H1 (cell line): ENCODE results near the gene NHLH2. TPM values are rescaled to one million over a fixed set of nuclear protein-coding genes. Genes with fewer than 3 reads are reported as not detected.
A peak's percentile ranks its signal among the peaks of the same experiment; 100 is the strongest.

ENCODE experiments used
- CTCF ChIA-PET: fragments of 300-600 bp; sonication (Branson Sonifier 250); formaldehyde crosslinking; loops from one replicate; lab custom pipeline; 2021; ENCODE audit not compliant: partially characterized antibody; lab: Charles Lee
- POLR2A ChIA-PET: fragments of 300-600 bp; sonication (Branson Sonifier 250); formaldehyde crosslinking; loops from one replicate; lab custom pipeline; 2021; ENCODE audit warnings: inconsistent platforms; ENCODE audit not compliant: partially characterized antibody; lab: Charles Lee
- DNase-seq, 2 experiments: peaks; one replicate each; pipeline versions ENCODE4 v3.0.0 to v3.0.0-alpha.2; 2010 to 2022; ENCODE audit warnings: low spot score in 2 of 2, low read depth in 1 of 2, mixed read lengths in 1 of 2
- FAIRE-seq: peaks from 2 replicates; lab custom pipeline; 2011; peaks lifted over from hg19 to GRCh38; lab: Jason Lieb, UNC
- H2AFZ ChIP-seq: 2 replicates; pipeline ENCODE4 v1.8.1; 2012; ENCODE audit warnings: low read length, inconsistent platforms
- H2AK5ac ChIP-seq: 2 replicates; pipeline ENCODE4 v1.6.1; 2013; ENCODE audit warnings: low read depth, low read length
- H2BK120ac ChIP-seq: replicated peaks from 2 replicates; pipeline ENCODE3; 2013; ENCODE audit warnings: low read depth, low read length, inconsistent platforms
- H2BK12ac ChIP-seq: 2 replicates; pipeline ENCODE4 v1.6.1; 2013; ENCODE audit warnings: low read depth, low read length
- H2BK15ac ChIP-seq: 2 replicates; pipeline ENCODE4 v1.6.1; 2013; ENCODE audit warnings: low read length
- H2BK20ac ChIP-seq: 2 replicates; pipeline ENCODE4 v1.6.1; 2013; ENCODE audit warnings: low read length
- H2BK5ac ChIP-seq: 2 replicates; pipeline ENCODE4 v1.6.1; 2013; ENCODE audit warnings: low read depth, low read length
- H3K14ac ChIP-seq: 2 replicates; pipeline ENCODE4 v1.6.1; 2013; ENCODE audit warnings: inconsistent platforms; ENCODE audit not compliant: insufficient read length
- H3K18ac ChIP-seq: 2 replicates; pipeline ENCODE4 v1.6.1; 2013; ENCODE audit warnings: low read length; ENCODE audit errors: extremely low read depth
- H3K23ac ChIP-seq: 2 replicates; pipeline ENCODE4 v1.6.1; 2013; ENCODE audit warnings: inconsistent platforms; ENCODE audit not compliant: insufficient read length
- H3K23me2 ChIP-seq: 2 replicates; pipeline ENCODE4 v1.6.1; 2013; ENCODE audit warnings: low read depth, low read length
- H3K27ac ChIP-seq: 2 replicates; pipeline ENCODE4 v1.6.1; 2011; ENCODE audit warnings: low read depth, low read length, inconsistent platforms
- H3K27me3 ChIP-seq, 4 experiments: replicated peaks in 1 of 4; 1 replicate in 1 of 4; 2 replicates in 3 of 4; pipeline versions ENCODE4 v1.6.1 to v1.8.1; 2011 to 2013; ENCODE audit warnings: low read length in 3 of 4, mild to moderate bottlenecking in 3 of 4, inconsistent platforms in 2 of 4, mixed read lengths in 2 of 4, moderate library complexity in 1 of 4; ENCODE audit not compliant: control insufficient read depth in 3 of 4, insufficient read depth in 3 of 4; ENCODE audit errors: extremely low read depth in 1 of 4
- H3K36me3 ChIP-seq, 4 experiments: 2 replicates each; pipeline versions ENCODE4 v1.6.1 to v1.8.1; 2011 to 2013; ENCODE audit warnings: mild to moderate bottlenecking in 4 of 4, low read length in 3 of 4, moderate library complexity in 2 of 4, control low read depth in 1 of 4, inconsistent platforms in 1 of 4; ENCODE audit not compliant: insufficient read depth in 4 of 4, control insufficient read depth in 2 of 4
- H3K4ac ChIP-seq: replicated peaks from 2 replicates; pipeline ENCODE3; 2013; ENCODE audit warnings: low read length, low read depth, mixed read lengths, inconsistent platforms; ENCODE audit not compliant: insufficient read length
- H3K4me1 ChIP-seq, 4 experiments: replicated peaks in 1 of 4; 1 replicate in 1 of 4; 2 replicates in 3 of 4; pipeline versions ENCODE4 v1.6.1 to v1.8.1; 2011 to 2013; ENCODE audit warnings: low read length in 3 of 4, inconsistent platforms in 2 of 4, mixed read lengths in 1 of 4; ENCODE audit not compliant: insufficient read depth in 4 of 4, control insufficient read depth in 3 of 4
- H3K4me2 ChIP-seq, 2 experiments: 2 replicates each; pipeline versions ENCODE4 v1.6.1 to v1.8.1; 2011 to 2013; ENCODE audit warnings: low read depth in 2 of 2, low read length in 2 of 2, control low read depth in 1 of 2, inconsistent platforms in 1 of 2, mild to moderate bottlenecking in 1 of 2; ENCODE audit not compliant: insufficient read depth in 1 of 2
- H3K4me3 ChIP-seq, 4 experiments: fragments of 200-600, 300-600 bp in 1 of 4; sonication (generic), shearing (Covaris generic), sonication (Bioruptor Twin) in 1 of 4; 2 replicates each; pipeline versions ENCODE4 v1.5.1 to v1.8.1; 2011 to 2016; ENCODE audit warnings: low read length in 4 of 4, low read depth in 3 of 4, control low read depth in 2 of 4, inconsistent platforms in 2 of 4, mild to moderate bottlenecking in 2 of 4, mixed read lengths in 1 of 4, moderate library complexity in 1 of 4; ENCODE audit not compliant: insufficient read depth in 2 of 4; ENCODE audit errors: extremely low read depth in 1 of 4
- H3K56ac ChIP-seq: replicated peaks from 2 replicates; pipeline ENCODE3; 2013; ENCODE audit warnings: low read depth, mild to moderate bottlenecking, mixed read lengths, low read length, inconsistent platforms; ENCODE audit not compliant: insufficient read length
- H3K79me1 ChIP-seq: 2 replicates; pipeline ENCODE4 v1.6.1; 2013; ENCODE audit warnings: low read depth, low read length, control low read depth
- H3K79me2 ChIP-seq, 2 experiments: 2 replicates each; pipeline versions ENCODE4 v1.6.1 to v1.8.1; 2012 to 2013; ENCODE audit warnings: low read length in 2 of 2, mild to moderate bottlenecking in 2 of 2, inconsistent platforms in 1 of 2; ENCODE audit not compliant: insufficient read depth in 2 of 2, control insufficient read depth in 1 of 2
- H3K9ac ChIP-seq, 4 experiments: replicated peaks in 1 of 4; 1 replicate in 1 of 4; 2 replicates in 3 of 4; pipeline versions ENCODE4 v1.6.1 to v1.8.1; 2011 to 2013; ENCODE audit warnings: low read depth in 3 of 4, low read length in 3 of 4, control low read depth in 2 of 4, mild to moderate bottlenecking in 2 of 4, moderate library complexity in 2 of 4, inconsistent platforms in 1 of 4; ENCODE audit errors: extremely low read depth in 1 of 4
- H3K9me3 ChIP-seq, 2 experiments: 2 replicates each; pipeline versions ENCODE4 v1.6.1 to v1.8.1; 2012 to 2013; ENCODE audit warnings: mild to moderate bottlenecking in 2 of 2, moderate library complexity in 2 of 2, control low read depth in 1 of 2, inconsistent platforms in 1 of 2, low read depth in 1 of 2, low read length in 1 of 2, mixed read lengths in 1 of 2; ENCODE audit not compliant: insufficient read depth in 2 of 2
- H4K20me1 ChIP-seq, 2 experiments: replicated peaks in 1 of 2; 2 replicates each; pipeline versions ENCODE3 to v1.8.1; 2011 to 2013; ENCODE audit warnings: inconsistent platforms in 2 of 2, low read length in 2 of 2, mild to moderate bottlenecking in 1 of 2; ENCODE audit not compliant: insufficient read depth in 2 of 2, control insufficient read depth in 1 of 2
- H4K5ac ChIP-seq: 2 replicates; pipeline ENCODE4 v1.6.1; 2013; ENCODE audit warnings: low read length, low read depth, mixed read lengths, inconsistent platforms; ENCODE audit not compliant: insufficient read length
- H4K8ac ChIP-seq: 2 replicates; pipeline ENCODE4 v1.8.0; 2013; ENCODE audit warnings: mild to moderate bottlenecking, moderate library complexity, low read length, inconsistent platforms; ENCODE audit not compliant: insufficient read depth; ENCODE audit errors: extremely low read depth
- H4K91ac ChIP-seq: replicated peaks from 2 replicates; pipeline ENCODE3; 2013; ENCODE audit warnings: low read length, mixed read lengths, inconsistent platforms; ENCODE audit not compliant: insufficient read length
- CBX5 ChIP-seq: fragments of 300-800, 300-1000 bp; sonication (generic); IDR thresholded peaks from 2 replicates; pipeline ENCODE4 v1.7.1; 2016; ENCODE audit warnings: antibody characterized with exemption, low read length, low read depth
- CHD2 ChIP-seq: IDR thresholded peaks from 2 replicates; pipeline ENCODE4 v1.6.1; 2012; ENCODE audit warnings: low read length, improper control_type of control experiment
- GABPA ChIP-seq: IDR thresholded peaks from 2 replicates; pipeline ENCODE4 v1.6.1; 2011; ENCODE audit warnings: mild to moderate bottlenecking, low read length, moderate library complexity, borderline replicate concordance; ENCODE audit not compliant: insufficient read depth
- HDAC6 ChIP-seq: IDR thresholded peaks from one replicate; pipeline ENCODE4 v1.7.1; 2012; ENCODE audit warnings: low read depth, mild to moderate bottlenecking, inconsistent platforms, low read length, moderate library complexity
- KDM4A ChIP-seq: IDR thresholded peaks from one replicate; pipeline ENCODE4 v1.7.1; 2012; ENCODE audit warnings: low read depth, mild to moderate bottlenecking, moderate library complexity, low read length, inconsistent platforms; ENCODE audit not compliant: severe bottlenecking
- NRF1 ChIP-seq: IDR thresholded peaks from 2 replicates; pipeline ENCODE4 v1.6.1; 2011; ENCODE audit warnings: mild to moderate bottlenecking, low read depth, low read length, improper control_type of control experiment
- RBBP5 ChIP-seq: IDR thresholded peaks from 2 replicates; pipeline ENCODE4 v1.7.1; 2012; ENCODE audit warnings: low read depth, mild to moderate bottlenecking, inconsistent platforms, low read length, moderate library complexity, borderline replicate concordance
- SAP30 ChIP-seq: fragments of 300-600 bp; sonication (generic); IDR thresholded peaks from 2 replicates; pipeline ENCODE4 v1.7.1; 2012; ENCODE audit warnings: low read length, moderate library complexity, mild to moderate bottlenecking, inconsistent platforms; ENCODE audit not compliant: insufficient read depth, insufficient replicate concordance
- ZNF274 ChIP-seq: IDR thresholded peaks from 2 replicates; pipeline ENCODE4 v1.7.0; 2012; ENCODE audit warnings: low read length, borderline replicate concordance; ENCODE audit errors: extremely low read depth
- WGBS, 2 experiments: shearing (Covaris generic) in 1 of 2; methylation state at CpG; one replicate each; pipeline versions ENCODE4 v1.1.6 to v1.1.7; 2013 to 2015; ENCODE audit warnings: low lambda C conversion rate in 2 of 2, mixed read lengths in 2 of 2, inconsistent platforms in 1 of 2, low coverage in 1 of 2, missing lambda C conversion rate in 1 of 2; ENCODE audit not compliant: insufficient replicate concordance in 2 of 2, insufficient coverage in 1 of 2, insufficient read length in 1 of 2; ENCODE audit errors: extremely low coverage in 1 of 2, missing lambda C conversion rate in 1 of 2; 5-methylcytosine and 5-hydroxymethylcytosine counted together
- polyA plus RNA-seq, 7 experiments: library from polyadenylated mRNA; depleted of rRNA in 3 of 7; stranded (reverse) in 5 of 7; unstranded in 2 of 7; fragments of >200 nt in 5 of 7; fragments of 200-250 nt in 2 of 7; gene quantifications; 1 replicate in 5 of 7; 2 replicates in 1 of 7; 4 replicates in 1 of 7; pipeline versions ENCODE4 v1.2.1 to v1.2.3, GENCODE V29; 2011 to 2013; ENCODE audit warnings: missing spikeins in 2 of 7, mixed read lengths in 2 of 7
- total RNA-seq: library from RNA; stranded (reverse); fragmentation: NEBNext Ultra II Directional; extraction: Animal tissue kit (Norgen Biotek cat#: 25700); gene quantifications from 2 replicates; pipeline ENCODE4 v1.2.1, GENCODE V29; 2021
- TF ChIP-seq, protein P1 (sequence below): IDR thresholded peaks from 2 replicates; pipeline ENCODE4 v1.6.1; 2012; ENCODE audit warnings: inconsistent platforms

The NHLH2 gene
- total and polyA plus RNA-seq, 2 of the 8 experiments (the other 6 are each of a cell fraction or from before 2014, with no cell fraction given): 0.92 to 1.1 TPM

GRCh38 chr1:115828101-115829022 lies 12.6 kb downstream of the NHLH2 start:
- no peak overlapping the region for H4K5ac ChIP-seq
- peaks cover 8% of the 10 kb centered on the region for H3K23me2 ChIP-seq
- no peak overlapping the region for H2AK5ac ChIP-seq
- peaks cover 4 to 11% (median 6%) of the 10 kb centered on the region in 4 experiments; a peak in 6 of 7 replicates for H3K4me1 ChIP-seq
- no peaks in the 10 kb centered on the region for H3K36me3 ChIP-seq
- H3K14ac ChIP-seq: no peak overlapping the region
- no peak overlapping the region for H2BK5ac ChIP-seq
- peak in 1 of 2 experiments; percentile 66 for DNase-seq
- H3K27ac ChIP-seq: no peak overlapping the region
- no peak overlapping the region; the same call in 1 of the 2 replicates for H4K8ac ChIP-seq
- H3K4ac ChIP-seq: no peak overlapping the region
- H3K18ac ChIP-seq: peak overlapping the region; percentile 68; the same call in 1 of the 2 replicates
- 5% methylated on average over 62 of the region's 80 CpGs; no CpG with 5 or more reads in 1 of the 2 experiments for WGBS, 2 experiments
- peak overlapping the region; percentile 81 to 95 for H3K4me2 ChIP-seq
- peaks cover 0 to 15% (median 8%) of the 10 kb centered on the region in 4 experiments; a peak in 5 of 7 replicates for H3K27me3 ChIP-seq
- ChIA-PET POLR2A (interaction anchor here (1.1 to 2.4 kb wide), 2 partner anchors 11 to 30 kb away, joined by 3 to 7 read pairs; no protein-coding TSS in a partner anchor), CTCF (interaction anchor here (1.0 to 3.3 kb wide), 5 partner anchors 10 to 154 kb away, joined by 3 to 25 read pairs (median 4); no protein-coding TSS in a partner anchor)
- no peak for FAIRE-seq
- peak overlapping the region; percentile 55 to 79 (median 74) for H3K4me3 ChIP-seq
- H3K9ac ChIP-seq: peak overlapping the region in 1 of 4 experiments; percentile 5; a peak in 1 of 7 replicates
- no peak overlapping the region for H4K91ac ChIP-seq
- H2AFZ ChIP-seq: peak overlapping the region; percentile 82
- no peak overlapping the region for H2BK120ac ChIP-seq
- peak overlapping the region; percentile 93; the same call in 1 of the 2 replicates for H2BK15ac ChIP-seq
- H2BK20ac ChIP-seq: no peak overlapping the region
- H3K56ac ChIP-seq: no peak overlapping the region
- no peaks in the 10 kb centered on the region for H4K20me1 ChIP-seq
- H3K79me2 ChIP-seq: no peaks in the 10 kb centered on the region
- H3K9me3 ChIP-seq: no peaks in the 10 kb centered on the region
- no peak overlapping the region for H3K23ac ChIP-seq
- no peaks in the 10 kb centered on the region for H3K79me1 ChIP-seq
- peak overlapping the region; percentile 30; the same call in 1 of the 2 replicates for H2BK12ac ChIP-seq
- TF ChIP-seq KDM4A (peak; percentile 96), ZNF274 (no peak), NRF1 (no peak), HDAC6 (no peak), CBX5 (no peak), CHD2 (no peak), GABPA (no peak), RBBP5 (peak; percentile 25; the same call in 1 of the 2 replicates), SAP30 (no peak)
- TF ChIP-seq, protein P1, sequence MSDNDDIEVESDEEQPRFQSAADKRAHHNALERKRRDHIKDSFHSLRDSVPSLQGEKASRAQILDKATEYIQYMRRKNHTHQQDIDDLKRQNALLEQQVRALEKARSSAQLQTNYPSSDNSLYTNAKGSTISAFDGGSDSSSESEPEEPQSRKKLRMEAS: no peak
